SIG-M5 treated with dmso at 0.1 percent for 504 hours (cell line): ENCODE data around the gene CLDN7.

Experiments
- DNase-seq: peaks from one replicate; lab custom pipeline; 2025; ENCODE audit not compliant: unreplicated experiment; lab: John Stamatoyannopoulos, UW

The CLDN7 gene

GRCh38 chr17:7238420-7239090 is 23.7 kb downstream of the CLDN7 start:
- no peak for DNase-seq

DNA sequence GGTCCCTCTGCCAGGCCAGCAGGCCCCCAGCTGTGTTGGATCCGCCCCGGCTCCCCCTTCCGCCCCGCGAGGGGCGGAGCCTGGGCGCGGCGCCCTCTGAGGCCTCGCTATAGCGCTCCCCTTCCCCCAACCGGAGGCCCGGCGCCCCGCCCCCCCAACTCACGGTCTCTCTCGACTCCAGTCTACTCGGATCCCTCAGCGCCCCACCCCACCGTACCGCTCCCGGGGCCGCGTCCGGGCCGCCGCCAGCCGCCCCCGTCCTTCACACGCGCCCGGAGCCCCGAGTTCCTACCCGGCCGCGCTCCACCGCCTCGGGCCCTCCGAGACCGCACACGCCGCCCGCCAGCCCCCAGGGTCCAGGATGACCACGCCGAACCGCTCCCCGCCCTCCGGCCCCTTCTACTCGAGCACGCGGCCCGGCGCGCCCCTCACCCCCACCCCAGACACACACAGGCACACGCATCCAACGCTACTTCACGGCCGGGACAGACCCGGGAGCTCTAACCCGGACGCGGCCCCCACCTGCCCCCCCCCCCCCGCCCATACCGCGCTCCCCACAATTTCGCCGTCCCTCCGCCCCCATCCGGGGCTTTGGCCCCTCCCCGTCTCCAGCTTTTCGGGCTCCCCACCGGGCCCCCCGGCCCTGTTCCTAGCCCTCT is 24.4 kb downstream of the CLDN7 start:
- DNase-seq: peak; percentile 48

GRCh38 chr17:7237266-7237760 is 25.0 kb downstream of the CLDN7 start:
- no peak for DNase-seq

GRCh38 chr17:7236808-7237207 is 25.5 kb downstream of the CLDN7 start:
- no peak for DNase-seq

DNA sequence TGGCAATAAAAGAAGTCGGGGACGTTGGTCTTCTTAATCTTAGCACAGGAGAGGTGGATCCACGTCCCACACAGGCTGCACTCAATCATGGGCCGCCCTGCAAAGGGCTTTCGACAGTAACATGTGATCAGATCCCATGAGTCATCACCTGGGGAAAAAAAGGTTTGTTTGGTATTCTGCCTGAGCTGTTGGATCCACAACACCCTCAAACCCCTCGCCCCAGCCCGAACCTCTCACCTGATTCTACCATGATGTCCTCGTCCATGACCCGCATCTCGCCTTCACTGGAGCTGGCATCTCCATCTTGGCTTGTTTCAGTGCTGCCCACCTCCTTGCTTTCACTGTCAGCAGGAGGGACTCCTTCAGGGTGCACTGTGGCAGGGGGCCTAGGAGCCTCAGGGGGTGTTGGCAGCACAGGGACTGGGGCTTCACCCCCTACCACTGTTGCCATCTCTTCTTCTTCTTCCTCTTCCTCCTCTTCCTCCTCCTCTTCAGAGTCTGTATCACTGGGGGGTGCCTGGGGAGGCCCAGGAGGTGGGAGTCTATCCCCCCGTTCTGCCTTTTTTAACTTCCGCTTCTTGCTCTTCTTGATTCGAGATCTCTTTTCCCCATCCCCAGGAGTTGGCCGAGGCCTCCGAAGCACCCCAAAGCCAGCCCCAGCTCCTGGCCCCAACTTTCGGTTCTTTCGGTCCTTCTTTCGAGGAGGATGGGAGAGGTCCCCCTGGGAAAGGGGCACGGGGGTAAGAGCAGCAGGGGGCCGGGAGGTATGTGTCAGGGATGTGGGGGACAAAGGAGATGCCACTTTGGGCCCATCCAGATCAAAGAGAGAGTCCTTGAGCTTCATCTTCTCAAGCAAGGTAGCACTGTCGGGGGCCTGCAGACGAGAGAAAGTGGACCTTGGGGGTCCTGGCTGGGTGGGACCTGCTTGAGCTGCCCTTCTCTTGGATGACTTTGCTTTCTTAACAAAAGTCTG is 26.3 kb downstream of the CLDN7 start:
- DNase-seq: no peak

- DNase-seq: peak; percentile 93
Measured at GRCh38 chr17:7234083-7234951, 28.0 kb downstream of the CLDN7 start, which contains the start of gene DVL2. Gene DVL2 (minus strand): TSS chr17:7234517. CDS start chr17:7234262, 255 bp downstream.

DNA sequence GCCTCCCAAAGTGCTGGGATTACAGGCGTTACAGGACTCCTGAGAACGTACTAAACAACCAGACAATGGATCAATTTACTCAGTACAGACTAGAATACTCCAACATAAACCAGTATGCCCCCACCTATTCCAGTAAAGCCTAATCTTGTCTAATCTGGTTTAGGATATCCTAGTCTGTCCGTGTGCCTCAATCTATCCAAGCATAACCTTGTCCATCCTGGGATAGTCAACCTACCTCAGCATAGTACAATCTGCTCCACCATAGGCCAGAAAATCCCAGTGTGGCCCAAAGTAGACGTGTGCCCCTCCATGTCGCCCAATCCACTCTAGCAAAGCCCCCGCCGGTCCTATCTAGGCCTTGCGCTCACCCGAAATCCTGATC is 28.6 kb downstream of the CLDN7 start:
- DNase-seq: no peak

DNA sequence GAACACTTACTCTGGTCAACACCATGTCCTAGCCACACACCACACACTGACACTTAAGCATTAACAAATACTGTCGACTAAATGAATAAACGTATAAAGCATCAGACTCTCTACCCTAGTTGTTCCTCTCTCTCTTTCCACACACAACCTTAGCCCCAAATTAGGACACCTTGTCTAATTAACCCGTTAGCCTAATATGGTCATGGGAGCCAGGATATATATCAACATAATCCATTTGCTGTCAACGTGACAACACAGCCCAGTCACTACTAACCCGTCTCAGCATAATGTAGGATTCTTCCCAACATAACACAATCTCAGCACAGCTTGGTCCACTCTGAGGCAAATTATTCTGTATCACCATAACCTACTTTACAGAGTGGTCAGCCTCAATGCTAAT is 30.2 kb downstream of the CLDN7 start:
- DNase-seq: no peak

DNA sequence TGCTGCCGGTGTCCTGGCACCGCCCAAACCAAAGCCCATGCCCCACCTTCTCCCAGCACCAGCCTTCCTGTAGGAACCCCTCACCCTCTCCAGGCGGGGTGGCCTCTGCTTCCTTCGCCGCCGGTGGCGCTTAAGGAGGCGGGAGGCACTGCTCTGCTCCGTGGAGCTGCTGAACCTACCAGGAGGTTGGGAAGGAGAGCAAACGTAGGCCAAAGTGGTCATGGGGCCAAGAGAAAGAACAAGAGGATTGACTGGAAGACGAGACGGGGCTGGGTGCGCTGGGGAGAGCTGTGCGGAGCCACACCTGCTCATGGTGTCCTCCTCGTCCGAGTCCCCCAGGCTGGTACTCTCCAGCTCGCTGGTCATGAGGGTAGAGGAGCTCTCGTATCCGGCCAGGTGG is 32.8 kb downstream of the CLDN7 start:
- no peak for DNase-seq

- DNase-seq: no peak
Measured at GRCh38 chr17:7228920-7229319, 33.4 kb downstream of the CLDN7 start.

DNA sequence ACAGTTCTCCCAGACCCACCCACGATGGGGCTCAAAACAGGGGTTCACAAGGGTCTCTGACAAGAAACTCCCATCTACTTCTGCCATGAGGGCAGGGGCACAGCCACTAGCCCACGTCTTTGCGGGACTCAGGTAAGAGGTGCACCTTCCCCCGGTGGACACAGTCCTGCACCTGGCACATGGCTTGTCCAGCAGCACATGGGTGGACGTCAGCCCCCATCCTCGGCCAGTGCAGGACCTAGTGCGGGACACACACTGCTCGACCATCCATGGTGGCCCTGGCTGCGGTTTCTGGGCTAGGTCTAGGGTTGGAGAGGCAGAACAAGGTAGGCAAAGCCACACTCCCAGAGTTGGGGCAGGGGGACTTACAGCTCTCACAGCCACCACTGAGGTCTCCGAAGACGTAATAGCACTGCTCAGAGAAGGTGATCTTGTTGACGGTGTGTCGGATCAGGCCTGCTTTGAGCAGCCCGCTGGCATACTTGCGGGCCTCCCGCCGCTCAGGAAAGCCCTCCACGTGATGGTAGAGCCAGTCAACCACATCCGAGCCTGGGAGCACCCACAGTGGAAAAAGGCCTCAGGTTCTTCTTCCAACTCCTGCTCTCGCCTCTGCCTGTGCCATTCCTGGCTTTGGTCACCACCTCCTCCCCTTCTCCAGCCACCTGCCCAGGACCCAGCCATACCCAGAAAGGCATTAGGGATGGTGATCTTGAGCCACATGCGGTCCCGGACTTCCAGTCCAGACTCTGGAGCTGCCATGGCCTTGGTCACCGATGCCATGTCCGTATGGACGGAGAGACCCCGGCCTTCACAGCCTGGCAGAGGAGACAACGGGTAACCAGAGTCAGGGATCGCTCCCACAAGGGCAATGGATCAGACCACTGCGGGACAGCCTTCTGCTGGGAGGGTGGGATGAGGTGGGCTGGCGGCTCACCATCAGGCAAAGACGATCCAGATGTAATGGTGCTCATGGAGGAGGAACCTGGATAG is 35.3 kb downstream of the CLDN7 start:
- no peak for DNase-seq

DNA sequence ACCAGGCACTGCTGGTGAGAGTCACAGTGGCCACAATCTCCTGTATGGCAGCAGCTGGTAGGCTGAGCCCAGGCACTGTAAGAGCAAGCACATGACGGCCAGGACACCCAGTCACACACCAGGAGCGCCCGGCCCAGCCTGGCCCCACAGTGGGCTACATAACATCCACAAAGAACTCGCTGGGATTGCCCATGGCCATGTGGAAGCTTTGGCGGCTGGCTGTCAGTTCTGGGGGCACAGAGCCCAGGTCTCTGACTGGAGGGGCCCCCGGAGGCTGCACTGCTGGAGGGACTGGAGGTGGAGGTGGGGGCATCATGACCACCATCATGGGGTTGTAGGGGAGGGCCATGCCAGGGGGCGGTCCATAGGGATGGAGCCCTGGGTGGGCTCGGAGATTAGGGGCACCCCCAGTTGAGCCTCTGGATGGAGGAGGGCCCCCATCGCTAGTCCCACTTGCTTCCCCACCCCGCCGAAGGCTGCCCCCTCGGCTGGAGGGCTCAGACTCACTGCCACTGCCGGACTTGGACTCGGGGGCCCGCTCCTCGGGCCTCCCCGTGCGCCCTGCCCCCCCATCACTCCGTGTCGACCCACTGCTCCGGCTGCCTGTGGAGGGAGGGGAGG is 36.5 kb downstream of the CLDN7 start:
- no peak for DNase-seq

DNA sequence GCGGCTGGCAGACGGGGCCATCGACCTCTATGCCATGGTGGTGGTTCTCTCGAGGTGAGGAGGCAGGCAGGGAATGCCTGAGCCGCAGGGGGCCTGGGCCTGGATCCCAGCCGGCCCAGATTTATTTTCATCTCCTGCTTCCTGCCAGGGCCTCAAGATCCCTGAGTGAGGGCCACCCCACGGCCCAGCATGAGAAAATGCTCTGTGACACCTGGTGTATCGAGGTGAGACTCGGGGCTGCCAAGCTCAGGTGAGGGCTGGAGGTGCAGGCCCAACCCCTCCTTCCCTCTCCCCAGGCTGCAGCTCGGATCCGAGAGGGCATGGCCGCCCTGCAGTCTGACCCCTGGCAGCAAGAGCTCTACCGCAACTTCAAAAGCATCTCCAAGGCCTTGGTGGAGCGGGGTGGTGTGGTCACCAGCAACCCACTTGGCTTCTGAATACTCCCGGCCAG is 37.6 kb downstream of the CLDN7 start:
- DNase-seq: no peak

GRCh38 chr17:7224110-7224509 is 38.2 kb downstream of the CLDN7 start:
- no peak for DNase-seq

DNA sequence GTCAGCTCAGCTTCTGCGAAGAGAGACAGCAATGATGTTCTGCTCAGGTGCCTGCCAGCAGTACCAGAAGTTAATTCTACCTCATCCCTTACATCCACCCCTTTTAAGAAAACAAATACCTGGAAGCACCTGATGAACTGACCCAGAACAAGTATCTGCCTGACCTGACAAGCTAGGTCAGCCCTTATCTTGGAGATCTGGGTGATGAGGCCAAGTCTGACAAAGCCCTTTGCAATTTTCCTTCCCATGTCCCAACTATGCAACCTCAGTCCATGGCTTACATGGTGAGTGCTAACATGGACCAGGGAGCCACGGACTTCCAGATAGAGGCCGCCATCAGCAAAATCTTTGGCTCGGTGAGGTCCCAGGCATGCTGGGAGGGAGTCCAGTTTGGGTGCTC is 38.9 kb downstream of the CLDN7 start:
- no peak for DNase-seq

GRCh38 chr17:7222972-7223292 is 39.3 kb downstream of the CLDN7 start:
- no peak for DNase-seq

DNA sequence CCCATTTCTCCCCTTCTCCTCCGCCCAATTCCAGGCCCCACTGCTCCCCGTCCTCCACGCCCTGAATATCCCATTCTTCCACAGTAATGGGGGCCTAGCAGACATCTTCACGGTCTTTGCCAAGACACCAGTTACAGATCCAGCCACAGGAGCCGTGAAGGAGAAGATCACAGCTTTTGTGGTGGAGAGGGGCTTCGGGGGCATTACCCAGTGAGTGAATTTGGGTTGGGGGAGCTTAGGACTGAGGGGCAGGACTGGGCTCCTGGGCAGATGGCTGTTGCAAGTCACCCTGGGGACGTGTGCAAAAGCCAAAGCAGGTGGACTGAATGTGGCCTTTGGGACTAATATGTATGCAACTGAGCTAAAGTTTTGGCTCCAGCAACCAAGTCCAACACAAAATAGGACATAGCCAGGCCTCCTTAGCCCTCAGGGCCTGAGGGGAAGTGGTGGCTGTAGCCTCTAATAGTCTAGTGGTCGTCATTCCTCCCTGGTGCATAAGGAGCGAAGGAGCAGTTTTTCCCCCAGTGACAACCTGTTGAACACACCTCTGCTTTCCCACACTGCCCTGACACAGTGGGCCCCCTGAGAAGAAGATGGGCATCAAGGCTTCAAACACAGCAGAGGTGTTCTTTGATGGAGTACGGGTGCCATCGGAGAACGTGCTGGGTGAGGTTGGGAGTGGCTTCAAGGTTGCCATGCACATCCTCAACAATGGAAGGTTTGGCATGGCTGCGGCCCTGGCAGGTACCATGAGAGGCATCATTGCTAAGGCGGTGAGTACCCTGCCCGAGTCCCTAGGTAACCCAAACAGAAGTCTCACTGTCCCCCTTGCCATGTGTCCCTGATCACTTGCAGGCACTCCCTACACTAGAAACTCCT is 39.9 kb downstream of the CLDN7 start:
- no peak for DNase-seq
